GM20000 (cell line): Measurements from ENCODE around the gene CD2.

Source experiments
- DNase-seq: peaks from one replicate; pipeline ENCODE4 v3.0.0; 2012; ENCODE audit warnings: low spot score
- TF ChIP-seq, protein P1 (sequence below): IDR thresholded peaks from 2 replicates; pipeline ENCODE4 v1.5.1; 2012; ENCODE audit warnings: mild to moderate bottlenecking, control low read depth; ENCODE audit errors: extremely low read depth, missing control alignments

The CD2 gene

GRCh38 chr1:116771997-116772647 lies 17.9 kb downstream of the CD2 start:
- no peak for DNase-seq
- TF ChIP-seq, protein P1, sequence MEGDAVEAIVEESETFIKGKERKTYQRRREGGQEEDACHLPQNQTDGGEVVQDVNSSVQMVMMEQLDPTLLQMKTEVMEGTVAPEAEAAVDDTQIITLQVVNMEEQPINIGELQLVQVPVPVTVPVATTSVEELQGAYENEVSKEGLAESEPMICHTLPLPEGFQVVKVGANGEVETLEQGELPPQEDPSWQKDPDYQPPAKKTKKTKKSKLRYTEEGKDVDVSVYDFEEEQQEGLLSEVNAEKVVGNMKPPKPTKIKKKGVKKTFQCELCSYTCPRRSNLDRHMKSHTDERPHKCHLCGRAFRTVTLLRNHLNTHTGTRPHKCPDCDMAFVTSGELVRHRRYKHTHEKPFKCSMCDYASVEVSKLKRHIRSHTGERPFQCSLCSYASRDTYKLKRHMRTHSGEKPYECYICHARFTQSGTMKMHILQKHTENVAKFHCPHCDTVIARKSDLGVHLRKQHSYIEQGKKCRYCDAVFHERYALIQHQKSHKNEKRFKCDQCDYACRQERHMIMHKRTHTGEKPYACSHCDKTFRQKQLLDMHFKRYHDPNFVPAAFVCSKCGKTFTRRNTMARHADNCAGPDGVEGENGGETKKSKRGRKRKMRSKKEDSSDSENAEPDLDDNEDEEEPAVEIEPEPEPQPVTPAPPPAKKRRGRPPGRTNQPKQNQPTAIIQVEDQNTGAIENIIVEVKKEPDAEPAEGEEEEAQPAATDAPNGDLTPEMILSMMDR: no peak

DNA sequence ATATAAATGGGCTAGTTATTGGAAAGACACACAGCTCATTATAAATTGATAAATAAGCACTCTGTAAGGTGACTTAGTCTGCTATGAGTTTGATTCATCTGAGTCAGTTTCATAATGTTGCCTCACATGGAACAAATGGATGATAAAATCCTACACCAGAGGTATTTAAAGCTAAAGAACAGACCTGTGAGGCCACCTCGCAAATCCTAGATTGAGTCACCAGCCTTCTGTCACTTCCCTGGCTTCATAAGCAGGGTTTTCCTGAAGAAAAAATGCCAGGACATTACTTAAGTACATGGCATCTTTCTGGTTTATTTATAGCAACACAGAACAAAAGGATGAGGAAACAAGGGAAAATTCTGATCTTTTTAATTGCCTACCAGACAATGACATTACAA lies 18.4 kb downstream of the CD2 start:
- TF ChIP-seq, protein P1: no peak
- no peak for DNase-seq

DNA sequence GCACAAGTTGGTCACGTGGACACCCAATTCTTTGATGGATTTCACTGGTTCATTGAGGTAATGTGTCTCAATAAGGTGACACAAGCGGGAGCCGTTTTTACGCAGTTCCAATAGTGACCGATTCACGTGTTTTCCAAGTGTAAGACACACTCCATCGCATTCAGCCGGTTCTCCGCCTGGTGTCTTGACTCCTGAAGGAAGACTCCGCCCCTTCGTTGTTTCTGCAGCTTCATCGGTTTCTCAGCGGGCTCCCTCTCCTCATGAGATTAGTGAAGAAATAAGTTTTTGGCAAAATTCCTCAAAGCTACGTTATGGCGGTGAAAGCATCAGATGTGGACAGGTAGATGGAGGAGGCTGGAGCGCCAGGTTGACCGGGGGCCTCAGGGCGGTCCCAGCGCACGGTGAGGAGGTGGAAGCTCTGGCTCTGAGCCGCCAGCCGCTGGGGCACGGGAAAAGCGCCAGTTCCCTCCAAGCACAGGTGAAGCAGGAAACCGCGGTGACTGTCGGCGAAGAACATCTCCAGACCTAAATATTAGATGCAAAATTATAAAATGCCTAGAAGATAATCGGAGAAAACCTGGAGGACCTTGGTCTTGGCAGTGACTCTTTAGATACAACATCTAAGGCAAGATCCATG lies 21.0 kb downstream of the CD2 start:
- TF ChIP-seq, protein P1: no peak
- no peak for DNase-seq

DNA sequence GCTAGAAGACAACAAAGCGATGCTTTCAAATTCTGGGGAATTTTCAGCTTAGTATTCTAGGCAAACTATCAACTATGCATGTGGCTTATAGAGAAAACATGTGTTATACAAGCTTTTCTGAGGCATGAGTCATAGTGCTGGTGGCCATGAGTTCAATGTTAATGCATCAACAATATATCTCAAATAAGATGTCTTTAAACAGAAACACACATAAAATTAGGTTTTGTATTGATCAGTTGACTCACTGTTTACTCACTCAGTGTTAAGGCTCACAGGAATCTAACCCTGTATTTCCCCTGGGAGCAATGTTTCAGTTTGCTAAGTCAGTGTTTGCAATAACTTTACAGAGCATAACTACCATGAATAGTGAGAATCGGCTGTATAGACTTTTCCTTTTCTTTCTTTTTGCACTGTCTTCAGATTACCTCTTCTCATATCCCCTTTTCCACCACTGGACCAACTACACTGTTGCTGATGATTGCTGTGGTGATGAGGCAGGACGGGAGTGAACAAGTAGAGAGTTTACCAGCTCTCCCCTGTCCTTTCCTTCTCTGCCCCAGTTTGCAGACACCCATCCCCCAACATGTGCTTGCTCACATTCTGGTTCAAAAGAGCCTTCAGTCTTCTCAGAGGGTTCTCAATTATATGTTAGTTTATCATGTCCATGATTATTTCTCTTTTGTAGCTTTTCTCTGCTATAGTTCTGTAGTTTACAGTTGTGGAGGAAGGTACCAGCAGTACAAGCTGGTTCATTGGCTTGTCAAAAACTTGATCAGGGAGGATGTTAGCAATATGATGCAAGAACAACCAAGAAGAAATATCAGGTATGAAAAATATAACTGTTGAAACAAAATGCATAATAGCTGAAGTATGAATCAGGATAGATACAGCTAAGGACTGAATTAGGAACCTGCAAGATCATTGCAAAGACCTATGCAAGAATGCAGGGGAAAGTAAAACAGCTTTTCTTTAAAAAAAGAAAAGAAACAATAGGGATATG lies 23.9 kb downstream of the CD2 start:
- TF ChIP-seq, protein P1: no peak
- DNase-seq: no peak

GRCh38 chr1:116781034-116781433 lies 26.8 kb downstream of the CD2 start:
- no peak for DNase-seq
- TF ChIP-seq, protein P1: no peak

DNA sequence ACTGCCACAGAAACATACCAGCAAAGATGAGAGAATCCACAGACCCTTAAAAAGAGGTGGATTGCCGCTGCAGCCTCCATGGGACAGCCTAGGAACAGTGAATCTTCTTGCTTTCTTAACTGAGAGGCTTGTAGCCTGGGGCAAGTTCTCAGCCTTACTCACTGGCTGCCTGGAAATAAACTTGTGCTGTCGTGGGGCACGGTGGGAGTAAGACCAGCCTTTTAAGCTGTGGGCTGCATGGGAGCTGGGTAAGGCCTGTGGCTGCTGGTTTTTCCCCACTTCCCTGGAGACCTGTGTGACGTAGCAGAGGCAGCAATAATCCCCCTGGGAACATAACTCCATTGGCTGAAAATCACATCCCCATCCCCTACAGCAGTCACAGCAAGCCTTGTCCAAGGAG lies 30.8 kb downstream of the CD2 start:
- TF ChIP-seq, protein P1: no peak
- no peak for DNase-seq

DNA sequence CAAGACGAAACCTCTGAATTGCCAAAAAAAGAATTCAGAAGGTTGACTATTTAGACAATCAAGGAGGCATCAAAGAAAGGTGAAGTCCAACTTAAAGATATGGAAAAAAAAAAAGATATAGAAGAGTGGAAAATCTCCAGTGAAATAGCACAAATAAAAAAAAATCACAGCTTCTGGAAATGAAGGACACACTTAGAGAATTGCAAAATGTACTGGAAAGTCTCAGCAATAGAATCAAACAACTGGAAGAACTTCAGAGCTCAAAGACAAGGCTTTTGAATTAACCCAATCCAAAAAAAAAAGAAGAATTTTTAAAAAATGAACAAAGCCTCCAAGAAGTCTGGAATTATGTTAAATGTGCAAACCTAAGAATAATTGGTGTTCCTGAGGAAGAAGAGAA lies 31.8 kb downstream of the CD2 start:
- TF ChIP-seq, protein P1: no peak
- DNase-seq: no peak
